Ascending aorta (tissue), 2 donors: ENCODE data around the gene WFS1. TPM values are rescaled to one million over a fixed set of nuclear protein-coding genes. Genes with fewer than 3 reads are reported as not detected.

Experiments
- DNase-seq, 2 donors: peaks; one replicate each; pipeline ENCODE4 v3.0.0-alpha.2; 2019; ENCODE audit warnings: low spot score in 2 of 2
- H3K27ac ChIP-seq, 2 donors: fragments of 200-600 bp; sonication (generic); one replicate each; pipeline ENCODE4 v1.5.1; 2016 to 2017; ENCODE audit warnings: mild to moderate bottlenecking in 1 of 2
- H3K27me3 ChIP-seq: fragments of 200-600 bp; sonication (generic); one replicate; pipeline ENCODE4 v1.5.1; 2017
- H3K36me3 ChIP-seq, 2 donors: fragments of 200-600 bp; sonication (generic); one replicate each; pipeline ENCODE4 v1.5.1; 2016
- H3K4me1 ChIP-seq, 2 donors: fragments of 200-600 bp; sonication (generic); one replicate each; pipeline ENCODE4 v1.5.1; 2016 to 2017; ENCODE audit warnings: mild to moderate bottlenecking in 1 of 2
- H3K4me3 ChIP-seq, 2 donors: fragments of 200-600 bp; sonication (generic); one replicate each; pipeline ENCODE4 v1.5.1; 2016 to 2017; ENCODE audit warnings: mild to moderate bottlenecking in 1 of 2
- H3K9me3 ChIP-seq, 2 donors: fragments of 200-600 bp; sonication (generic); one replicate each; pipeline ENCODE4 v1.5.1; 2016
- CTCF ChIP-seq, 3 experiments: fragments of 200-600 bp in 2 of 3; fragments of 450-650 bp in 1 of 3; sonication (generic) in 2 of 3; IDR thresholded peaks; one replicate each; pipeline ENCODE4 v1.5.1; 2016 to 2019; ENCODE audit warnings: antibody characterized with exemption in 3 of 3, mild to moderate bottlenecking in 1 of 3, moderate library complexity in 1 of 3
- intact Hi-C: fragments of 100-400 bp; cut with DNase I; formaldehyde crosslinking; loops from one replicate; pipeline ENCODE4 v1.15.1; 2023
- total RNA-seq: library from RNA; depleted of rRNA; stranded (reverse); fragments of >200 nt; gene quantifications from one replicate; pipeline ENCODE4 v1.1.0, GENCODE V29; 2016

The WFS1 gene
- total RNA-seq, 1 donor from 2014 or later, result 166 TPM

DNA sequence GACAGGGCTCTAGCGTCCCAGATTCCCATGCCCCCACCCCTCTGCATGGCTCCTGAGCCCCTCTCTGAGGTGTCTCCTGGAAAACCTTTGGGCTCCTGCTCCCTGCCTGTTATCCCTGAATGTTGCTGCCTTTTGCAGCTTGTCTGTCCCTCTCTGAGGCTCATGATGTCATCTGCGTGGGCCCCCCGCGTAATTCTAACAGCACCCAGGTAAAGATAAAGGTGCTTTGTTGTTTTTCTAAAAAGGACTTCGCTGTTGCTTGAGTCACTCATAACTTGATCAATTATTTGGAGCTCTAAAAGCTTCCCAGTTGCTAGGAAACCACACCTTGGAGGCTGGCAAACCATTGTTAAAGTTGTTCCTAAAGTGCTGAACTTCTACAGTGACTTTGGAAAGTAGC lies 36.6 kb downstream of the WFS1 start:
- intact Hi-C loops, result no loop called here
- TF ChIP-seq CTCF (IDR thresholded peaks at IDR 0.05), result no peak
- Histone ChIP-seq H3K27ac (no peak overlapping the region), H3K4me3 (no peak overlapping the region), H3K9me3 (no peaks in the 10 kb centered on the region), H3K4me1 (peaks cover 2 to 3% of the 10 kb centered on the region in 2 donors), H3K36me3 (peaks cover 28 to 41% of the 10 kb centered on the region in 2 donors), H3K27me3 (no peaks in the 10 kb centered on the region)
- DNase-seq, result no peak

DNA sequence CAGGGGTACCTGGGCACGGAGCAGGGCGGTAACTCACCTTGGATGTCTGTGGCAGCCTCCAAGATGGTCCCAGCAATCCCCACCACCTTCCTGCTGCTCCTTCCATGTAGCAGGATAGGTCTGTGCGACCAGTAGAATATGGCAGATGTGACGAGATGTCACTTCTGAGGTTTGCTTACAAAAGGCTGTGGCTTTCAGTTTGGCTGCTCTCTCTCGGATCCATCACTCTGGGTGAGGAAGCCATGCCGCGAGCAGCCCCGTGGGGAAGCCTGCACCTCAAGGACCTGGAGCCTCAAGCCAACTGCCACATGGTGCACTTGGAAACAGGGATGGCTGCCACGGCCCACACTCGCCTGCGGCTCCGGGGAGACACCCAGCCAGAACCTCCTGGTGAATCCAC lies 37.6 kb downstream of the WFS1 start:
- TF ChIP-seq CTCF (IDR thresholded peaks at IDR 0.05), result no peak
- no peak overlapping the region for H3K4me3 ChIP-seq
- H3K9me3 ChIP-seq, result no peaks in the 10 kb centered on the region
- H3K36me3 ChIP-seq, result peaks cover 19 to 31% of the 10 kb centered on the region in 2 donors
- H3K27me3 ChIP-seq, result no peaks in the 10 kb centered on the region
- DNase-seq, result no peak
- intact Hi-C loops, result no loop called here
- peaks cover 2 to 3% of the 10 kb centered on the region in 2 donors for H3K4me1 ChIP-seq
- H3K27ac ChIP-seq, result no peak overlapping the region

DNA sequence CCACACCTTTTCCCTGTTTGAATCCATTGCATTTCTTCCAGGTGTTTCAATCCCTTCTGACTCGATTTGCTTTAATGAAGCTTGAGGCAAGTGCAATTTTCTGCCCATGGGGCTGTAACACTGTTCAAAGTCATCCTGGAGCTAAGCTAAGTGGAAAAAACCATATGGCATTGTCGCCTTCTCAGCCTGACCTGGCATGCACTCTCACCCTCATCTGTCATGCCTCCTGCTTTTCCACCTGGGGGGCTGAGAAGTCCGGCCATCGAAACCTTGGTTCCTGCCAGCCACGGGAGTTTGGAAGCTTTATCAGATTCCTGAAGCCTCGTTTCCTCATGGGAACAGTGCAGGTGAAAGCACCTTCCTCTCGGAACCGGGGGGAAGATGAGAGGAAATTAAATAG lies 38.2 kb downstream of the WFS1 start:
- intact Hi-C loops, result no loop called here
- no peaks in the 10 kb centered on the region for H3K27me3 ChIP-seq
- no peaks in the 10 kb centered on the region for H3K9me3 ChIP-seq
- TF ChIP-seq CTCF (IDR thresholded peaks at IDR 0.05), result no peak
- H3K4me1 ChIP-seq, result peaks cover 2 to 3% of the 10 kb centered on the region in 2 donors
- H3K27ac ChIP-seq, result no peak overlapping the region
- peaks cover 12 to 25% of the 10 kb centered on the region in 2 donors for H3K36me3 ChIP-seq
- no peak for DNase-seq
- no peak overlapping the region for H3K4me3 ChIP-seq

GRCh38 chr4:6308899-6309643 lies 39.4 kb downstream of the WFS1 start:
- H3K27me3 ChIP-seq, result no peaks in the 10 kb centered on the region
- no peak for TF ChIP-seq CTCF (IDR thresholded peaks at IDR 0.05)
- H3K4me1 ChIP-seq, result peaks cover 2 to 3% of the 10 kb centered on the region in 2 donors
- no peaks in the 10 kb centered on the region for H3K9me3 ChIP-seq
- DNase-seq, result no peak
- intact Hi-C loops, result no loop called here
- H3K4me3 ChIP-seq, result peak overlapping the region; percentile 50 to 71
- H3K36me3 ChIP-seq, result peaks cover 5 to 13% of the 10 kb centered on the region in 2 donors
- no peak overlapping the region for H3K27ac ChIP-seq

GRCh38 chr4:6309777-6310176 lies 40.1 kb downstream of the WFS1 start:
- H3K27ac ChIP-seq, result no peak overlapping the region
- H3K9me3 ChIP-seq, result no peaks in the 10 kb centered on the region
- intact Hi-C loops, result no loop called here
- no peak for DNase-seq
- peaks cover 2 to 3% of the 10 kb centered on the region in 2 donors for H3K4me1 ChIP-seq
- peaks cover 0 to 6% of the 10 kb centered on the region in 2 donors for H3K36me3 ChIP-seq
- H3K4me3 ChIP-seq, result peak overlapping the region; percentile 50 to 71
- TF ChIP-seq CTCF (IDR thresholded peaks at IDR 0.05), result no peak
- no peaks in the 10 kb centered on the region for H3K27me3 ChIP-seq
